A549 (cell line): ENCODE results near the gene PXYLP1. TPM values are rescaled to one million over a fixed set of nuclear protein-coding genes. Genes with fewer than 3 reads are reported as not detected.

ENCODE experiments used
- ATAC-seq, 2 experiments: fragments of 200-7000 bp in 1 of 2; fragments of >200 bp in 1 of 2; cut with Nextera tagmentation in 1 of 2; cut with Tn5 transposase in 1 of 2; 3 replicates each; pipeline versions ENCODE4 v1.8.0 to v1.9.1; 2018 to 2020; ENCODE audit warnings: mild to moderate bottlenecking in 1 of 2, moderate library complexity in 1 of 2
- CTCF ChIA-PET: fragments of 300-600 bp; sonication (Branson Sonifier 250); formaldehyde crosslinking; extraction: SDS; loops from one replicate; lab custom pipeline; 2021; ENCODE audit warnings: antibody characterized with exemption, inconsistent platforms; lab: Yijun Ruan, JAX
- POLR2A ChIA-PET: fragments of 350-600 bp; formaldehyde crosslinking; extraction: SDS; loops from one replicate; lab custom pipeline; 2021; ENCODE audit warnings: antibody characterized with exemption, inconsistent platforms; lab: Yijun Ruan, JAX
- DNase-seq, 2 experiments: peaks; one replicate each; pipeline versions ENCODE4 v3.0.0 to v3.0.0-alpha.2; 2011 to 2016; ENCODE audit warnings: low read depth in 1 of 2, low spot score in 1 of 2
- FAIRE-seq: peaks from 2 replicates; lab custom pipeline; 2011; peaks lifted over from hg19 to GRCh38; lab: Jason Lieb, UNC
- H3K27ac ChIP-seq, 2 experiments: fragments of >200 bp; sonication (Bioruptor Twin); formaldehyde crosslinking; 3 replicates each; pipeline ENCODE4 v1.5.1; 2016 to 2017
- H3K4me1 ChIP-seq: fragments of >200 bp; sonication (Bioruptor Twin); formaldehyde crosslinking; 3 replicates; pipeline ENCODE4 v1.6.1; 2016
- H3K4me2 ChIP-seq: fragments of >200 bp; sonication (Bioruptor Twin); formaldehyde crosslinking; 3 replicates; pipeline ENCODE4 v1.6.1; 2016
- H3K4me3 ChIP-seq: fragments of >200 bp; sonication (Bioruptor Twin); formaldehyde crosslinking; 3 replicates; pipeline ENCODE4 v1.5.1; 2016
- H3K9me3 ChIP-seq: fragments of >200 bp; sonication (Bioruptor Twin); formaldehyde crosslinking; 3 replicates; pipeline ENCODE4 v1.6.1; 2016
- CEBPB ChIP-seq, 2 experiments: fragments of >200 bp in 1 of 2; sonication (Bioruptor Twin) in 1 of 2; formaldehyde crosslinking in 1 of 2; IDR thresholded peaks; 2 replicates each; pipeline ENCODE4 v1.6.1; 2012 to 2016
- EHF ChIP-seq: fragments of 250-450 bp; sonication (Bioruptor Pico); IDR thresholded peaks from 2 replicates; pipeline ENCODE4 v1.5.0; 2020; ENCODE audit warnings: mild to moderate bottlenecking
- EP300 ChIP-seq, 2 experiments: fragments of >200 bp; sonication (Bioruptor Twin); formaldehyde crosslinking; IDR thresholded peaks; 2 replicates in 1 of 2; 3 replicates in 1 of 2; pipeline ENCODE4 v1.6.1; 2016 to 2017
- FOSL2 ChIP-seq, 2 experiments: fragments of 450-650 bp in 1 of 2; fragments of >200 bp in 1 of 2; sonication (Bioruptor Twin) in 1 of 2; formaldehyde crosslinking; IDR thresholded peaks; 2 replicates each; pipeline versions ENCODE4 v1.5.0 to v1.6.1; 2016 to 2020; ENCODE audit warnings: mild to moderate bottlenecking in 1 of 2, moderate library complexity in 1 of 2
- GATA3 ChIP-seq: IDR thresholded peaks from 2 replicates; pipeline ENCODE4 v1.6.1; 2012; ENCODE audit warnings: borderline replicate concordance
- HDAC2 ChIP-seq: fragments of 200-600 bp; sonication (generic); IDR thresholded peaks from 2 replicates; pipeline ENCODE4 v1.6.1; 2016
- HOXA7 ChIP-seq: fragments of 250-450 bp; sonication (Bioruptor Pico); IDR thresholded peaks from 2 replicates; pipeline ENCODE4 v1.5.0; 2020; ENCODE audit warnings: mild to moderate bottlenecking, moderate library complexity
- HOXB13 ChIP-seq: fragments of 250-450 bp; sonication (Bioruptor Pico); IDR thresholded peaks from 2 replicates; pipeline ENCODE4 v1.5.0; 2020; ENCODE audit warnings: low read depth, mild to moderate bottlenecking, moderate library complexity
- HOXB5 ChIP-seq: fragments of 250-450 bp; sonication (Bioruptor Pico); IDR thresholded peaks from 2 replicates; pipeline ENCODE4 v1.5.0; 2020; ENCODE audit warnings: mild to moderate bottlenecking, moderate library complexity
- JUN ChIP-seq, 2 experiments: fragments of >200 bp; sonication (Bioruptor Twin); formaldehyde crosslinking; IDR thresholded peaks; 2 replicates in 1 of 2; 3 replicates in 1 of 2; pipeline ENCODE4 v1.6.1; 2016 to 2017
- KDM1A ChIP-seq: fragments of 200-600 bp; sonication (generic); IDR thresholded peaks from 2 replicates; pipeline ENCODE4 v1.6.1; 2016; ENCODE audit warnings: low read depth, mild to moderate bottlenecking
- MAFK ChIP-seq: fragments of 450-650 bp; IDR thresholded peaks from 2 replicates; pipeline ENCODE4 v1.6.1; 2014; ENCODE audit not compliant: partially characterized antibody
- PHF8 ChIP-seq: fragments of 200-600 bp; sonication (generic); IDR thresholded peaks from 2 replicates; pipeline ENCODE4 v1.6.1; 2016; ENCODE audit warnings: low read depth, mild to moderate bottlenecking, antibody characterized with exemption, moderate library complexity, borderline replicate concordance
- RARB ChIP-seq: fragments of 250-450 bp; sonication (Bioruptor Pico); IDR thresholded peaks from 2 replicates; pipeline ENCODE4 v1.8.0; 2021; ENCODE audit warnings: mild to moderate bottlenecking, moderate library complexity
- SMC3 ChIP-seq: fragments of >200 bp; sonication (Bioruptor Twin); formaldehyde crosslinking; IDR thresholded peaks from 3 replicates; pipeline ENCODE4 v1.6.1; 2018; ENCODE audit warnings: inconsistent platforms
- SREBF2 ChIP-seq: fragments of 450-650 bp; IDR thresholded peaks from 2 replicates; pipeline ENCODE4 v1.6.1; 2014; ENCODE audit warnings: mild to moderate bottlenecking, moderate library complexity
- ZFP36 ChIP-seq: fragments of 450-650 bp; IDR thresholded peaks from 2 replicates; pipeline ENCODE4 v1.6.1; 2014; ENCODE audit warnings: borderline replicate concordance; ENCODE audit not compliant: partially characterized antibody
- WGBS: methylation state at CpG from one replicate; pipeline ENCODE4 v1.1.6; 2017; ENCODE audit errors: missing lambda C conversion rate; 5-methylcytosine and 5-hydroxymethylcytosine counted together
- polyA plus RNA-seq, 4 experiments: library from polyadenylated mRNA; depleted of rRNA in 3 of 4; stranded (reverse); fragments of >200 nt; fragmentation: RNase III in 1 of 4; extraction: RNeasy Plus Mini Kit Qiagen cat#74134 plus additional on column Dnase treatment in 1 of 4; gene quantifications; 2 replicates in 3 of 4; 3 replicates in 1 of 4; pipeline ENCODE4 v1.2.3, GENCODE V29; 2011 to 2017
- TF ChIP-seq, protein P1 (sequence below): fragments of 150-350 bp; IDR thresholded peaks from 2 replicates; pipeline ENCODE4 v1.6.1; 2014; ENCODE audit warnings: low read depth, mild to moderate bottlenecking, low read length
- TF ChIP-seq, protein P2 (sequence below): IDR thresholded peaks from 2 replicates; pipeline ENCODE4 v1.6.1; 2012
- TF ChIP-seq, protein P3 (sequence below): IDR thresholded peaks from 2 replicates; pipeline ENCODE4 v1.6.1; 2012
- TF ChIP-seq, protein P4 (sequence below): fragments of >200 bp; sonication (Bioruptor Twin); formaldehyde crosslinking; IDR thresholded peaks from 3 replicates; pipeline ENCODE4 v1.6.1; 2016
- TF ChIP-seq, protein P5 (sequence below): fragments of 200-600 bp; sonication (generic); IDR thresholded peaks from 2 replicates; pipeline ENCODE4 v1.6.1; 2016; ENCODE audit warnings: antibody characterized with exemption, mild to moderate bottlenecking, moderate library complexity
- TF ChIP-seq, protein P6 (sequence below): fragments of 250-450 bp; sonication (Bioruptor Pico); IDR thresholded peaks from 2 replicates; pipeline ENCODE4 v1.5.0; 2021; ENCODE audit warnings: mild to moderate bottlenecking, moderate library complexity, borderline replicate concordance
- TF ChIP-seq, protein P7 (sequence below): fragments of >200 bp; sonication (Bioruptor Twin); formaldehyde crosslinking; IDR thresholded peaks from 2 replicates; pipeline ENCODE4 v1.6.1; 2016

The PXYLP1 gene
- polyA plus RNA-seq, 2 of the 4 experiments (the other 2 are of a cell fraction): 8.0 to 11.7 TPM

DNA sequence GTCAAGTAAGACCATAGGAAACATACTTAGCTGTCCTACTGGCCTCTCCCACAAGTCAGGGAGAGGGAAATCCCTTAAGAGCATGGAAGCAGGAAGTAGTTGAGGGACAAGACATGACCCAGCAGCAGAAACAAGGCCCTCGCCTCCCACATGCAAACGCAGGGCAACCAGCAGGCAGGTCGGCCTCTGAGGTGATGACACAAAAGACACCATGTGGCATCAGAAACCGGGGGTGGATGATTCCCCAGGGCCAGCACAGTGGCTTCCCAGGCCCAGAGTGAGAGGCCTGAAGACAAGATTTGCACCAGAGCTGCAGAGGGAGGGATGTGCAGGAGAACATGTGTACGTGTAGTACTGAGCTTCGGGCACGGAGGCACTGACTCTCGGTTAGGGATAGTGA lies 26.3 kb downstream of the PXYLP1 start:
- ATAC-seq: no peak
- Histone ChIP-seq H3K9me3 (no peaks in the 10 kb centered on the region), H3K27ac (no peak overlapping the region), H3K4me1 (no peaks in the 10 kb centered on the region), H3K4me2 (no peak overlapping the region), H3K4me3 (no peak overlapping the region)
- WGBS: 77% methylated on average over 8 of the region's 8 CpGs
- TF ChIP-seq HOXB5 (CRISPR knock-in tag): no peak
- TF ChIP-seq, protein P1, sequence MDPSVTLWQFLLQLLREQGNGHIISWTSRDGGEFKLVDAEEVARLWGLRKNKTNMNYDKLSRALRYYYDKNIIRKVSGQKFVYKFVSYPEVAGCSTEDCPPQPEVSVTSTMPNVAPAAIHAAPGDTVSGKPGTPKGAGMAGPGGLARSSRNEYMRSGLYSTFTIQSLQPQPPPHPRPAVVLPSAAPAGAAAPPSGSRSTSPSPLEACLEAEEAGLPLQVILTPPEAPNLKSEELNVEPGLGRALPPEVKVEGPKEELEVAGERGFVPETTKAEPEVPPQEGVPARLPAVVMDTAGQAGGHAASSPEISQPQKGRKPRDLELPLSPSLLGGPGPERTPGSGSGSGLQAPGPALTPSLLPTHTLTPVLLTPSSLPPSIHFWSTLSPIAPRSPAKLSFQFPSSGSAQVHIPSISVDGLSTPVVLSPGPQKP: no peak
- TF ChIP-seq, protein P2, sequence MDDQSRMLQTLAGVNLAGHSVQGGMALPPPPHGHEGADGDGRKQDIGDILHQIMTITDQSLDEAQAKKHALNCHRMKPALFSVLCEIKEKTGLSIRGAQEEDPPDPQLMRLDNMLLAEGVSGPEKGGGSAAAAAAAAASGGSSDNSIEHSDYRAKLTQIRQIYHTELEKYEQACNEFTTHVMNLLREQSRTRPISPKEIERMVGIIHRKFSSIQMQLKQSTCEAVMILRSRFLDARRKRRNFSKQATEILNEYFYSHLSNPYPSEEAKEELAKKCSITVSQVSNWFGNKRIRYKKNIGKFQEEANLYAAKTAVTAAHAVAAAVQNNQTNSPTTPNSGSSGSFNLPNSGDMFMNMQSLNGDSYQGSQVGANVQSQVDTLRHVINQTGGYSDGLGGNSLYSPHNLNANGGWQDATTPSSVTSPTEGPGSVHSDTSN: no peak
- TF ChIP-seq FOSL2 (IDR thresholded peaks at IDR 0.05): no peak
- no peak for TF ChIP-seq FOSL2 (CRISPR knock-in tag; IDR thresholded peaks at IDR 0.05)
- TF ChIP-seq JUN (IDR thresholded peaks at IDR 0.05): no peak
- TF ChIP-seq, protein P3, sequence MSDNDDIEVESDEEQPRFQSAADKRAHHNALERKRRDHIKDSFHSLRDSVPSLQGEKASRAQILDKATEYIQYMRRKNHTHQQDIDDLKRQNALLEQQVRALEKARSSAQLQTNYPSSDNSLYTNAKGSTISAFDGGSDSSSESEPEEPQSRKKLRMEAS: no peak
- no peak for TF ChIP-seq HOXA7 (CRISPR knock-in tag)
- TF ChIP-seq KDM1A: no peak
- TF ChIP-seq HDAC2: no peak
- TF ChIP-seq PHF8: no peak
- no peak for TF ChIP-seq GATA3
- TF ChIP-seq, protein P4, sequence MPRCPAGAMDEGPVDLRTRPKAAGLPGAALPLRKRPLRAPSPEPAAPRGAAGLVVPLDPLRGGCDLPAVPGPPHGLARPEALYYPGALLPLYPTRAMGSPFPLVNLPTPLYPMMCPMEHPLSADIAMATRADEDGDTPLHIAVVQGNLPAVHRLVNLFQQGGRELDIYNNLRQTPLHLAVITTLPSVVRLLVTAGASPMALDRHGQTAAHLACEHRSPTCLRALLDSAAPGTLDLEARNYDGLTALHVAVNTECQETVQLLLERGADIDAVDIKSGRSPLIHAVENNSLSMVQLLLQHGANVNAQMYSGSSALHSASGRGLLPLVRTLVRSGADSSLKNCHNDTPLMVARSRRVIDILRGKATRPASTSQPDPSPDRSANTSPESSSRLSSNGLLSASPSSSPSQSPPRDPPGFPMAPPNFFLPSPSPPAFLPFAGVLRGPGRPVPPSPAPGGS: no peak
- TF ChIP-seq, protein P5, sequence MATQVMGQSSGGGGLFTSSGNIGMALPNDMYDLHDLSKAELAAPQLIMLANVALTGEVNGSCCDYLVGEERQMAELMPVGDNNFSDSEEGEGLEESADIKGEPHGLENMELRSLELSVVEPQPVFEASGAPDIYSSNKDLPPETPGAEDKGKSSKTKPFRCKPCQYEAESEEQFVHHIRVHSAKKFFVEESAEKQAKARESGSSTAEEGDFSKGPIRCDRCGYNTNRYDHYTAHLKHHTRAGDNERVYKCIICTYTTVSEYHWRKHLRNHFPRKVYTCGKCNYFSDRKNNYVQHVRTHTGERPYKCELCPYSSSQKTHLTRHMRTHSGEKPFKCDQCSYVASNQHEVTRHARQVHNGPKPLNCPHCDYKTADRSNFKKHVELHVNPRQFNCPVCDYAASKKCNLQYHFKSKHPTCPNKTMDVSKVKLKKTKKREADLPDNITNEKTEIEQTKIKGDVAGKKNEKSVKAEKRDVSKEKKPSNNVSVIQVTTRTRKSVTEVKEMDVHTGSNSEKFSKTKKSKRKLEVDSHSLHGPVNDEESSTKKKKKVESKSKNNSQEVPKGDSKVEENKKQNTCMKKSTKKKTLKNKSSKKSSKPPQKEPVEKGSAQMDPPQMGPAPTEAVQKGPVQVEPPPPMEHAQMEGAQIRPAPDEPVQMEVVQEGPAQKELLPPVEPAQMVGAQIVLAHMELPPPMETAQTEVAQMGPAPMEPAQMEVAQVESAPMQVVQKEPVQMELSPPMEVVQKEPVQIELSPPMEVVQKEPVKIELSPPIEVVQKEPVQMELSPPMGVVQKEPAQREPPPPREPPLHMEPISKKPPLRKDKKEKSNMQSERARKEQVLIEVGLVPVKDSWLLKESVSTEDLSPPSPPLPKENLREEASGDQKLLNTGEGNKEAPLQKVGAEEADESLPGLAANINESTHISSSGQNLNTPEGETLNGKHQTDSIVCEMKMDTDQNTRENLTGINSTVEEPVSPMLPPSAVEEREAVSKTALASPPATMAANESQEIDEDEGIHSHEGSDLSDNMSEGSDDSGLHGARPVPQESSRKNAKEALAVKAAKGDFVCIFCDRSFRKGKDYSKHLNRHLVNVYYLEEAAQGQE: no peak
- TF ChIP-seq EHF (CRISPR knock-in tag): no peak
- no peak for TF ChIP-seq SMC3
- FAIRE-seq: no peak
- ChIA-PET POLR2A (no interaction called here), CTCF (interaction anchor here (1.6 kb wide), 1 partner anchor 26 kb away, joined by 7 read pairs; the partner anchor contains the start of gene PXYLP1)
- no peak for DNase-seq

DNA sequence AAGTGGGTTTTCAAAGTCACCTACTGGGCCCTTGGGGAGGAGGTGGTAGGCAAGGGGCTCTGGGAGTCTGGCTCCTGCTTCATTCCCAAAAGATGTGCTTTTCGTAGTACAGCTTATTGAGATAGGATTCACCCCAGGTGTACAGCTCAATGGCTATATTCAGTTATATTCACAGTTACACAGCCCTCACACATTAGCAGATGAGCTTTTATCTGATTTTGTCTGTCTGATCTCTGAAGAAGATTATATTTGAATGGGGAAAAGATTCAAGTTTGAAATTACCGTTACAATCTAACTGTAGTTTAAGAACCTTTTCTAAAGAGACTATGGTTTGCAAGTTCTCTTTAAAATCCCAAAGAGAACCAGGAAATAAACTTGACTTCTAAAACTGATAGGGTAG lies 27.3 kb downstream of the PXYLP1 start:
- no peaks in the 10 kb centered on the region for H3K4me1 ChIP-seq
- no peak overlapping the region for H3K4me3 ChIP-seq
- no peaks in the 10 kb centered on the region for H3K9me3 ChIP-seq
- ATAC-seq (no peak), FAIRE-seq (peak; percentile 82), DNase-seq (no peak)
- CTCF ChIA-PET: interaction anchor here (1.0 to 1.6 kb wide), 2 partner anchors 20 to 27 kb away, joined by 4 to 7 read pairs; partner anchors contain the start of gene PXYLP1
- POLR2A ChIA-PET: no interaction called here
- H3K27ac ChIP-seq: no peak overlapping the region
- WGBS: 91% methylated on average over 2 of the region's 2 CpGs
- no peak overlapping the region for H3K4me2 ChIP-seq
- TF ChIP-seq EP300 (IDR thresholded peaks at IDR 0.05): no peak
- TF ChIP-seq, protein P2: no peak
- TF ChIP-seq, protein P6, sequence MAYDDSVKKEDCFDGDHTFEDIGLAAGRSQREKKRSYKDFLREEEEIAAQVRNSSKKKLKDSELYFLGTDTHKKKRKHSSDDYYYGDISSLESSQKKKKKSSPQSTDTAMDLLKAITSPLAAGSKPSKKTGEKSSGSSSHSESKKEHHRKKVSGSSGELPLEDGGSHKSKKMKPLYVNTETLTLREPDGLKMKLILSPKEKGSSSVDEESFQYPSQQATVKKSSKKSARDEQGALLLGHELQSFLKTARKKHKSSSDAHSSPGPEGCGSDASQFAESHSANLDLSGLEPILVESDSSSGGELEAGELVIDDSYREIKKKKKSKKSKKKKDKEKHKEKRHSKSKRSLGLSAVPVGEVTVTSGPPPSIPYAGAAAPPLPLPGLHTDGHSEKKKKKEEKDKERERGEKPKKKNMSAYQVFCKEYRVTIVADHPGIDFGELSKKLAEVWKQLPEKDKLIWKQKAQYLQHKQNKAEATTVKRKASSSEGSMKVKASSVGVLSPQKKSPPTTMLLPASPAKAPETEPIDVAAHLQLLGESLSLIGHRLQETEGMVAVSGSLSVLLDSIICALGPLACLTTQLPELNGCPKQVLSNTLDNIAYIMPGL (CRISPR knock-in tag): no peak
- TF ChIP-seq SREBF2: no peak
- no peak for TF ChIP-seq RARB (CRISPR knock-in tag)
- no peak for TF ChIP-seq ZFP36
- no peak for TF ChIP-seq MAFK
- no peak for TF ChIP-seq HOXB13 (CRISPR knock-in tag)
- TF ChIP-seq, protein P7, sequence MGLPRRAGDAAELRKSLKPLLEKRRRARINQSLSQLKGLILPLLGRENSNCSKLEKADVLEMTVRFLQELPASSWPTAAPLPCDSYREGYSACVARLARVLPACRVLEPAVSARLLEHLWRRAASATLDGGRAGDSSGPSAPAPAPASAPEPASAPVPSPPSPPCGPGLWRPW: no peak
- TF ChIP-seq CEBPB (IDR thresholded peaks at IDR 0.05): no peak
